Activated B cell treated with CpG ODN at 0.5 μM for 24 hours (primary cell): Measurements from ENCODE around the gene CBFA2T2. TPM values are rescaled to one million over a fixed set of nuclear protein-coding genes. Genes with fewer than 3 reads are reported as not detected.
"Not testable (repeated sequence)": the region's sequence is repeated elsewhere in the genome, so short reads cannot be mapped to it uniquely, and the experiment has no call there.

ENCODE experiments used
- ATAC-seq: fragments of 200-7000 bp; cut with Tn5 transposase; one replicate; pipeline ENCODE4 v1.10.0; 2021; ENCODE audit warnings: low read depth, mild to moderate bottlenecking, moderate library complexity
- CTCF ChIA-PET: fragments of 350-600 bp; sonication (Branson Sonifier 250); formaldehyde crosslinking; loops from one replicate; lab custom pipeline; 2021; ENCODE audit warnings: antibody characterized with exemption; lab: Charles Lee
- POLR2A ChIA-PET: fragments of 350-600 bp; sonication (Branson Sonifier 250); formaldehyde crosslinking; loops from one replicate; lab custom pipeline; 2021; ENCODE audit warnings: antibody characterized with exemption; lab: Charles Lee
- DNase-seq: peaks from one replicate; pipeline ENCODE4 v3.0.0; 2022
- H3K27ac Mint-ChIP-seq: one replicate; pipeline ENCODE4 v1.8.0; 2020; ENCODE audit warnings: mixed read lengths
- H3K27me3 Mint-ChIP-seq: one replicate; pipeline ENCODE4 v1.8.0; 2021; ENCODE audit warnings: mixed read lengths
- H3K36me3 Mint-ChIP-seq: one replicate; pipeline ENCODE4 v1.8.0; 2021; ENCODE audit warnings: low read depth, mixed read lengths
- H3K4me1 Mint-ChIP-seq: one replicate; pipeline ENCODE4 v1.8.0; 2021; ENCODE audit warnings: mixed read lengths
- H3K4me3 Mint-ChIP-seq: one replicate; pipeline ENCODE4 v1.8.0; 2020; ENCODE audit warnings: mild to moderate bottlenecking, mixed read lengths
- H3K9me3 Mint-ChIP-seq: one replicate; pipeline ENCODE4 v1.8.0; 2020; ENCODE audit warnings: mixed read lengths
- CTCF ChIP-seq: fragments of 200-600 bp; IDR thresholded peaks from one replicate; pipeline ENCODE4 v1.8.0; 2022; ENCODE audit warnings: antibody characterized with exemption, mild to moderate bottlenecking
- intact Hi-C: fragments of 100-400 bp; cut with micrococcal nuclease; formaldehyde crosslinking; loops from one replicate; pipeline ENCODE4 v1.15.1; 2024
- total RNA-seq: library from RNA; stranded (reverse); gene quantifications from 2 replicates; pipeline ENCODE4 v1.2.3, GENCODE V29; 2022

The CBFA2T2 gene
- total RNA-seq, 1 donor from 2014 or later: 15.8 TPM

- intact Hi-C loops: no loop called here
- CTCF ChIA-PET: no interaction called here
- Mint-ChIP-seq H3K27me3 (no peaks in the 10 kb centered on the region), H3K4me1 (peaks cover 3% of the 10 kb centered on the region), H3K27ac (no peak overlapping the region), H3K4me3 (no peak overlapping the region), H3K9me3 (no peaks in the 10 kb centered on the region), H3K36me3 (no peaks in the 10 kb centered on the region)
- TF ChIP-seq CTCF: no peak
- POLR2A ChIA-PET: no interaction called here
- no peak for ATAC-seq
- no peak for DNase-seq
Measured at GRCh38 chr20:33450867-33451266, 39.0 kb upstream of the CBFA2T2 start.

- H3K9me3 Mint-ChIP-seq, H3K4me3 Mint-ChIP-seq, H3K27ac Mint-ChIP-seq, H3K4me1 Mint-ChIP-seq, H3K27me3 Mint-ChIP-seq, H3K36me3 Mint-ChIP-seq: not testable (repeated sequence)
- ChIA-PET CTCF (interaction anchor here (0.8 to 4.0 kb wide), 6 partner anchors 185 to 214 kb away, joined by 3 to 40 read pairs (median 4); partner anchors contain the start of gene ACTL10), POLR2A (interaction anchor here (0.6 to 1.0 kb wide), 3 partner anchors 196 to 211 kb away, joined by 3 to 8 read pairs (median 4); no protein-coding TSS in a partner anchor)
- peak; percentile 95 for TF ChIP-seq CTCF
- intact Hi-C loops: loop anchor here (1.0 to 5.0 kb wide), 5 partner anchors 196 to 672 kb away; partner anchors contain the start of gene ZNF341
- DNase-seq (peak; percentile 73), ATAC-seq (peak; percentile 97)
Measured at GRCh38 chr20:33456916-33457642, 32.8 kb upstream of the CBFA2T2 start.

- ATAC-seq: no peak
Measured at GRCh38 chr20:33459599-33459998, 30.3 kb upstream of the CBFA2T2 start.

GRCh38 chr20:33460711-33461110, 29.2 kb upstream of the CBFA2T2 start:
- Mint-ChIP-seq H3K36me3 (no peaks in the 10 kb centered on the region), H3K9me3 (no peaks in the 10 kb centered on the region), H3K27ac (no peak overlapping the region), H3K4me3 (no peak overlapping the region), H3K27me3 (no peaks in the 10 kb centered on the region), H3K4me1 (peaks cover 18% of the 10 kb centered on the region)
- ATAC-seq (no peak), DNase-seq (no peak)
- POLR2A ChIA-PET: interaction anchor here (0.6 to 1.3 kb wide), 3 partner anchors 16 to 203 kb away, joined by 5 to 8 read pairs (median 7); no protein-coding TSS in a partner anchor
- CTCF ChIA-PET: no interaction called here
- intact Hi-C loops: no loop called here
- TF ChIP-seq CTCF: no peak

More at GRCh38 chr20:33459599-33459998, 30.3 kb upstream of the CBFA2T2 start:
- ChIA-PET POLR2A (interaction anchor here (1.3 kb wide), 1 partner anchor 204 kb away, joined by 8 read pairs; no protein-coding TSS in a partner anchor), CTCF (interaction anchor here (0.8 to 4.0 kb wide), 3 partner anchors 183 to 208 kb away, joined by 3 to 40 read pairs (median 3); partner anchors contain the start of gene ACTL10)
- Mint-ChIP-seq H3K4me1 (peaks cover 8% of the 10 kb centered on the region), H3K9me3 (no peaks in the 10 kb centered on the region), H3K4me3 (no peak overlapping the region), H3K27ac (no peak overlapping the region), H3K27me3 (no peaks in the 10 kb centered on the region), H3K36me3 (no peaks in the 10 kb centered on the region)
- TF ChIP-seq CTCF: no peak
- intact Hi-C loops: loop anchor here (5.0 kb wide), 1 partner anchor 613 kb away; no protein-coding TSS in a partner anchor
- no peak for DNase-seq
